GM12878 (cell line): ENCODE measurements around the gene SCARB1. TPM values are rescaled to one million over a fixed set of nuclear protein-coding genes. Genes with fewer than 3 reads are reported as not detected.

Source experiments
- ATAC-seq: fragments of 200-7000 bp; cut with Tn5 transposase; 3 replicates; pipeline ENCODE4 v1.9.1; 2020; ENCODE audit warnings: mild to moderate bottlenecking, moderate library complexity
- BruUV-seq: library from RNA; stranded (reverse); fragments of 400-500 nt; replicated peaks from 2 replicates; lab custom pipeline; 2021; lab: Mats Ljungman, UMichigan
- CTCF ChIA-PET: fragments of 300-600 bp; sonication (Branson Sonifier 250); formaldehyde crosslinking; extraction: SDS; loops from one replicate; lab custom pipeline; 2021; ENCODE audit warnings: inconsistent platforms; lab: Yijun Ruan, JAX
- POLR2A ChIA-PET: fragments of 350-600 bp; formaldehyde crosslinking; extraction: SDS; loops from one replicate; lab custom pipeline; 2021; ENCODE audit warnings: inconsistent platforms; lab: Charles Lee
- RAD21 ChIA-PET: fragments of 300-600 bp; sonication (Branson Sonifier 250); formaldehyde crosslinking; loops from one replicate; lab custom pipeline; 2023; ENCODE audit warnings: antibody characterized with exemption; ENCODE audit not compliant: unreplicated experiment; lab: Charles Lee
- SMC1A ChIA-PET: fragments of 300-600 bp; sonication (Branson Sonifier 250); formaldehyde crosslinking; loops from one replicate; lab custom pipeline; 2023; ENCODE audit not compliant: unreplicated experiment, uncharacterized antibody; lab: Charles Lee
- DNase-seq: peaks from one replicate; pipeline ENCODE4 v3.0.0-alpha.2; 2011; ENCODE audit warnings: low read depth, low spot score
- FAIRE-seq: peaks from 3 replicates; lab custom pipeline; 2011; peaks lifted over from hg19 to GRCh38; lab: Jason Lieb, UNC
- H2AFZ ChIP-seq: 2 replicates; pipeline ENCODE4 v1.6.0; 2011; ENCODE audit warnings: low read depth, low read length, control low read depth; ENCODE audit not compliant: control insufficient read depth
- H3K27ac ChIP-seq: 2 replicates; pipeline ENCODE4 v1.5.1; 2011; ENCODE audit warnings: control low read depth; ENCODE audit not compliant: control insufficient read depth, insufficient read depth
- H3K27me3 ChIP-seq, 2 experiments: replicated peaks in 1 of 2; 2 replicates each; pipeline versions ENCODE4 v1.6.0 to v1.6.1; 2011; ENCODE audit warnings: low read length in 1 of 2; ENCODE audit not compliant: control insufficient read depth in 2 of 2, insufficient read depth in 2 of 2
- H3K36me3 ChIP-seq, 2 experiments: 2 replicates each; pipeline ENCODE4 v1.5.1; 2011; ENCODE audit warnings: low read length in 1 of 2; ENCODE audit not compliant: control insufficient read depth in 2 of 2, insufficient read depth in 2 of 2
- H3K4me1 ChIP-seq: 2 replicates; pipeline ENCODE4 v1.6.1; 2011; ENCODE audit warnings: mild to moderate bottlenecking, low read length, moderate library complexity, mixed read lengths; ENCODE audit not compliant: control insufficient read depth, insufficient read depth
- H3K4me2 ChIP-seq: 2 replicates; pipeline ENCODE4 v1.6.0; 2011; ENCODE audit warnings: control low read depth; ENCODE audit not compliant: control insufficient read depth, insufficient read depth
- H3K4me3 ChIP-seq: fragments of 200-600 bp; sonication (generic); 2 replicates; pipeline ENCODE4 v1.5.1; 2016
- H3K79me2 ChIP-seq: 2 replicates; pipeline ENCODE4 v1.6.0; 2011; ENCODE audit warnings: low read length; ENCODE audit not compliant: control insufficient read depth, insufficient read depth
- H3K9ac ChIP-seq: 2 replicates; pipeline ENCODE4 v1.8.0; 2011; ENCODE audit warnings: low read length, control low read depth, mixed read lengths; ENCODE audit not compliant: control insufficient read depth, insufficient read depth
- H3K9me3 ChIP-seq: replicated peaks from 3 replicates; pipeline ENCODE4 v1.5.1; 2011; ENCODE audit warnings: mild to moderate bottlenecking, low read length; ENCODE audit not compliant: control insufficient read depth, insufficient read depth
- H4K20me1 ChIP-seq: 2 replicates; pipeline ENCODE4 v1.6.0; 2011; ENCODE audit not compliant: control insufficient read depth, insufficient read depth
- PKNOX1 ChIP-seq: fragments of 450-650 bp; IDR thresholded peaks from 2 replicates; pipeline ENCODE4 v1.6.1; 2016; ENCODE audit warnings: mild to moderate bottlenecking
- RUNX3 ChIP-seq: IDR thresholded peaks from 2 replicates; pipeline ENCODE4 v1.6.1; 2012; ENCODE audit warnings: low read length, inconsistent platforms
- TBL1XR1 ChIP-seq: IDR thresholded peaks from 2 replicates; pipeline ENCODE4 v1.6.1; 2012; ENCODE audit warnings: low read depth, low read length, improper control_type of control experiment
- WGBS: methylation state at CpG from one replicate; pipeline ENCODE4 v1.1.6; 2016; ENCODE audit warnings: low lambda C conversion rate; ENCODE audit not compliant: insufficient replicate concordance, insufficient coverage; ENCODE audit errors: missing lambda C conversion rate; 5-methylcytosine and 5-hydroxymethylcytosine counted together
- in situ Hi-C: fragments of 300-500 bp; cut with MboI; formaldehyde crosslinking; loops from 9 replicates; pipeline ENCODE4 v1.14.3; 2018; ENCODE audit warnings: mixed read lengths
- intact Hi-C: fragments of 100-400 bp; cut with micrococcal nuclease; formaldehyde crosslinking; loops from one replicate; pipeline ENCODE4 v1.14.2; 2022; ENCODE audit not compliant: unreplicated experiment
- polyA plus RNA-seq, 11 experiments: library from polyadenylated mRNA; depleted of rRNA in 4 of 11; unstranded in 6 of 11; stranded (reverse) in 5 of 11; fragments of >200 nt; fragmentation: Nextera tagmentation in 4 of 11; fragmentation: Illumina TruSeq in 1 of 11; extraction: Ambion mirVana in 4 of 11; extraction: Trizol in 1 of 11; gene quantifications; 1 replicate in 1 of 11; 2 replicates in 10 of 11; pipeline versions ENCODE4 v1.2.1 to v1.2.3, GENCODE V29; 2011 to 2016; ENCODE audit warnings: inconsistent platforms in 2 of 11, missing spikeins in 2 of 11, low read depth in 1 of 11
- total RNA-seq, 4 experiments: library from RNA; depleted of rRNA in 3 of 4; stranded (reverse); fragments of >200 nt in 3 of 4; fragmentation: Illumina TruSeq in 1 of 4; extraction: Trizol in 1 of 4; gene quantifications; 2 replicates each; pipeline versions ENCODE4 v1.2.1 to v1.2.3, GENCODE V29; 2013 to 2021
- TF ChIP-seq, protein P1 (sequence below): fragments of 450-650 bp; IDR thresholded peaks from 2 replicates; pipeline ENCODE4 v1.6.1; 2014; ENCODE audit warnings: mild to moderate bottlenecking
- TF ChIP-seq, protein P2 (sequence below): IDR thresholded peaks from 2 replicates; pipeline ENCODE4 v1.6.1; 2012; ENCODE audit warnings: mild to moderate bottlenecking, low read depth, low read length
- TF ChIP-seq, protein P3 (sequence below): fragments of 450-650 bp; formaldehyde crosslinking; IDR thresholded peaks from 2 replicates; pipeline ENCODE4 v1.5.0; 2022; ENCODE audit warnings: mild to moderate bottlenecking, missing genetic modification characterization

SCARB1 gene
- total and polyA plus RNA-seq, 10 of the 15 experiments (the other 5 are each of a cell fraction or from before 2014, with no cell fraction given), result 0.34 to 104 (median 63.1) TPM

DNA sequence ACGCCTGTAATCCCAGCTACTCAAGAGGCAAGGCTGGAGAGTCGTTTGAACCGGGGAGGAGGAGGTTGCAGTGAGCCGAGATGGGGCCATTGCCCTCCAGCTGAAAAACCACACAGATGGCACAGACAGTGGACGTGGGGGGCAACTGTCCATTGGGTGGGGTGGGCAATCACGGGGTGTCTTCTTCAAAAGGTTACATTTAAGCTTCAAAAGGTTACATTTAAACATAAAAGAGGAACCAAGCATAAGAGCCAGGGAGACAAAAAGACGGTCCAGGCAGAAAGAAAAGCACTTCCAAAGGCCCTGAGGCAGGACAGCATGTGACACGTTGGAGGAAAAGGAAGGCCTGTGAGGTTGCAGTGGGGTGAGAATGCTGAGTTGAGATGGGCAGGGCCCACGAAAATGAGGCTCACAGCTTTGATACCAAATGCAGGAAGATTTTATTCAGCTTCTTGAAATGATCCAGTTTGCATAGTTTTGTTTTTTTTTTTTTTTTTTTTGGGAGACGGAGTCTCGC lies 10.7 kb downstream of the SCARB1 start:
- no peak for FAIRE-seq
- Histone ChIP-seq H4K20me1 (no peaks in the 10 kb centered on the region), H3K36me3 (peaks cover 8 to 12% of the 10 kb centered on the region in 2 experiments), H3K4me2 (no peak overlapping the region), H3K4me3 (no peak overlapping the region), H3K27me3 (no peaks in the 10 kb centered on the region), H3K9me3 (no peaks in the 10 kb centered on the region), H3K9ac (no peak overlapping the region), H3K4me1 (peaks cover 10% of the 10 kb centered on the region), H3K27ac (no peak overlapping the region), H2AFZ (no peak overlapping the region), H3K79me2 (peaks cover 62% of the 10 kb centered on the region)
- intact Hi-C loops (no loop called here), in situ Hi-C loops (no loop called here)
- DNase-seq, result no peak
- POLR2A ChIA-PET, result interaction anchor here (0.6 kb wide), 1 partner anchor 15 kb away, joined by 4 read pairs; no protein-coding TSS in a partner anchor
- 78% methylated on average over 9 of the region's 11 CpGs for WGBS
- SMC1A ChIA-PET, result interaction anchor here (1.1 kb wide), 1 partner anchor 11 kb away, joined by 3 read pairs; the partner anchor contains the start of gene SCARB1
- ATAC-seq, result no peak
- BruUV-seq, result no TSS peak
- RAD21 ChIA-PET, result interaction anchor here (1.2 kb wide), 1 partner anchor 67 kb away, joined by 3 read pairs; no protein-coding TSS in a partner anchor
- TF ChIP-seq PKNOX1, result no peak
- TF ChIP-seq, protein P1, sequence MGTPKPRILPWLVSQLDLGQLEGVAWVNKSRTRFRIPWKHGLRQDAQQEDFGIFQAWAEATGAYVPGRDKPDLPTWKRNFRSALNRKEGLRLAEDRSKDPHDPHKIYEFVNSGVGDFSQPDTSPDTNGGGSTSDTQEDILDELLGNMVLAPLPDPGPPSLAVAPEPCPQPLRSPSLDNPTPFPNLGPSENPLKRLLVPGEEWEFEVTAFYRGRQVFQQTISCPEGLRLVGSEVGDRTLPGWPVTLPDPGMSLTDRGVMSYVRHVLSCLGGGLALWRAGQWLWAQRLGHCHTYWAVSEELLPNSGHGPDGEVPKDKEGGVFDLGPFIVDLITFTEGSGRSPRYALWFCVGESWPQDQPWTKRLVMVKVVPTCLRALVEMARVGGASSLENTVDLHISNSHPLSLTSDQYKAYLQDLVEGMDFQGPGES, result no peak
- TF ChIP-seq, protein P2, sequence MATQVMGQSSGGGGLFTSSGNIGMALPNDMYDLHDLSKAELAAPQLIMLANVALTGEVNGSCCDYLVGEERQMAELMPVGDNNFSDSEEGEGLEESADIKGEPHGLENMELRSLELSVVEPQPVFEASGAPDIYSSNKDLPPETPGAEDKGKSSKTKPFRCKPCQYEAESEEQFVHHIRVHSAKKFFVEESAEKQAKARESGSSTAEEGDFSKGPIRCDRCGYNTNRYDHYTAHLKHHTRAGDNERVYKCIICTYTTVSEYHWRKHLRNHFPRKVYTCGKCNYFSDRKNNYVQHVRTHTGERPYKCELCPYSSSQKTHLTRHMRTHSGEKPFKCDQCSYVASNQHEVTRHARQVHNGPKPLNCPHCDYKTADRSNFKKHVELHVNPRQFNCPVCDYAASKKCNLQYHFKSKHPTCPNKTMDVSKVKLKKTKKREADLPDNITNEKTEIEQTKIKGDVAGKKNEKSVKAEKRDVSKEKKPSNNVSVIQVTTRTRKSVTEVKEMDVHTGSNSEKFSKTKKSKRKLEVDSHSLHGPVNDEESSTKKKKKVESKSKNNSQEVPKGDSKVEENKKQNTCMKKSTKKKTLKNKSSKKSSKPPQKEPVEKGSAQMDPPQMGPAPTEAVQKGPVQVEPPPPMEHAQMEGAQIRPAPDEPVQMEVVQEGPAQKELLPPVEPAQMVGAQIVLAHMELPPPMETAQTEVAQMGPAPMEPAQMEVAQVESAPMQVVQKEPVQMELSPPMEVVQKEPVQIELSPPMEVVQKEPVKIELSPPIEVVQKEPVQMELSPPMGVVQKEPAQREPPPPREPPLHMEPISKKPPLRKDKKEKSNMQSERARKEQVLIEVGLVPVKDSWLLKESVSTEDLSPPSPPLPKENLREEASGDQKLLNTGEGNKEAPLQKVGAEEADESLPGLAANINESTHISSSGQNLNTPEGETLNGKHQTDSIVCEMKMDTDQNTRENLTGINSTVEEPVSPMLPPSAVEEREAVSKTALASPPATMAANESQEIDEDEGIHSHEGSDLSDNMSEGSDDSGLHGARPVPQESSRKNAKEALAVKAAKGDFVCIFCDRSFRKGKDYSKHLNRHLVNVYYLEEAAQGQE, result no peak
- no peak for TF ChIP-seq RUNX3
- TF ChIP-seq TBL1XR1, result no peak
- TF ChIP-seq, protein P3, sequence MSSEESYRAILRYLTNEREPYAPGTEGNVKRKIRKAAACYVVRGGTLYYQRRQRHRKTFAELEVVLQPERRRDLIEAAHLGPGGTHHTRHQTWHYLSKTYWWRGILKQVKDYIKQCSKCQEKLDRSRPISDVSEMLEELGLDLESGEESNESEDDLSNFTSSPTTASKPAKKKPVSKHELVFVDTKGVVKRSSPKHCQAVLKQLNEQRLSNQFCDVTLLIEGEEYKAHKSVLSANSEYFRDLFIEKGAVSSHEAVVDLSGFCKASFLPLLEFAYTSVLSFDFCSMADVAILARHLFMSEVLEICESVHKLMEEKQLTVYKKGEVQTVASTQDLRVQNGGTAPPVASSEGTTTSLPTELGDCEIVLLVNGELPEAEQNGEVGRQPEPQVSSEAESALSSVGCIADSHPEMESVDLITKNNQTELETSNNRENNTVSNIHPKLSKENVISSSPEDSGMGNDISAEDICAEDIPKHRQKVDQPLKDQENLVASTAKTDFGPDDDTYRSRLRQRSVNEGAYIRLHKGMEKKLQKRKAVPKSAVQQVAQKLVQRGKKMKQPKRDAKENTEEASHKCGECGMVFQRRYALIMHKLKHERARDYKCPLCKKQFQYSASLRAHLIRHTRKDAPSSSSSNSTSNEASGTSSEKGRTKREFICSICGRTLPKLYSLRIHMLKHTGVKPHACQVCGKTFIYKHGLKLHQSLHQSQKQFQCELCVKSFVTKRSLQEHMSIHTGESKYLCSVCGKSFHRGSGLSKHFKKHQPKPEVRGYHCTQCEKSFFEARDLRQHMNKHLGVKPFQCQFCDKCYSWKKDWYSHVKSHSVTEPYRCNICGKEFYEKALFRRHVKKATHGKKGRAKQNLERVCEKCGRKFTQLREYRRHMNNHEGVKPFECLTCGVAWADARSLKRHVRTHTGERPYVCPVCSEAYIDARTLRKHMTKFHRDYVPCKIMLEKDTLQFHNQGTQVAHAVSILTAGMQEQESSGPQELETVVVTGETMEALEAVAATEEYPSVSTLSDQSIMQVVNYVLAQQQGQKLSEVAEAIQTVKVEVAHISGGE, result no peak
- CTCF ChIA-PET, result interaction anchor here (0.7 to 1.3 kb wide), 2 partner anchors 9 to 26 kb away, joined by 3 to 4 read pairs; no protein-coding TSS in a partner anchor
